Measurements from ENCODE around the gene CSF1. TPM values are rescaled to one million over a fixed set of nuclear protein-coding genes. Genes with fewer than 3 reads are reported as not detected.
A peak's percentile ranks its signal among the peaks of the same experiment; 100 is the strongest.
"Not testable (repeated sequence)": the region's sequence is repeated elsewhere in the genome, so short reads cannot be mapped to it uniquely, and the experiment has no call there.

Gene CSF1
- total RNA-seq, 2 donors from 2014 or later: 18.4 to 31.5 TPM

DNA sequence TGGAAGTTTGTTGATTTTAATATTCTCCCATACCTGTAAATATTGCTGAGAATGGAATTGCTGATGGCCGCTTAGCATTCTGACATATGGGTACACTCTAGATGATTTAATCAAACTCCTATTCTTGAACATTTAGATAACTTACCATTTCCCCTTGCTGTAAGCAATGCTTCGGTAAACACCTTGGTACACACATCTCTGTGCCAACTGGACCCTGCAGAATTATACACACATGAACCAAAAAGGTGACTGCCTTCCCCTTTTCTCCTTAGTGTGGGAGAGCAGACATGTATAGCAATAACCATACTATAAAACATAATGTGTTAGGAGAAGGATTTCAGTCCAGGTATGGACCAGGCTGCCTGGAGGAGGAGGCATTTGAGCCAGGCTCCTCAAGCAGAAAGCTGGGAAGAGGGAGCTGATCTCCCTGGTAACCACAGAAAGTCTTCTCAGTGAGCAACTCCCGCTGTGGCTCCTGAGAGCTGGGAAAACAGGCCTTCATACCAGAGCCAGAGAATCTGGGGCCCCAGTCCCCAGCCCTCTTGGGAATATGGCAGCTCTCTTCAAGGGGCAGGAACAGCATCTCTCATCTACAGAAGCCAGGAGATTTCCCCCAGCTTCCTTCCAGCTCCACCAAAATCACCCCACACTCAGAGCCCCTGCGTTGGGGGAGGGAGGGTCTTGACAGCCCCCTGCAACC lies 33.9 kb upstream of the CSF1 start:
- no peaks in the 10 kb centered on the region for H3K27me3 ChIP-seq (replicated peaks; ENCODE audit: insufficient read depth)
- no peak for DNase-seq (ENCODE audit: low spot score)
- H3K9me3 ChIP-seq: no peaks in the 10 kb centered on the region
- peaks cover 9% of the 10 kb centered on the region for H3K4me1 ChIP-seq (replicated peaks)
- intact Hi-C loops (cut with DNase I): loop anchor here (5.0 kb wide), 1 partner anchor 36 kb away; the partner anchor contains the start of gene CSF1
- no peak overlapping the region for H3K4me3 ChIP-seq
- TF ChIP-seq POLR2AphosphoS5 (IDR thresholded peaks at IDR 0.05): no peak
- TF ChIP-seq POLR2A (IDR thresholded peaks at IDR 0.05): no peak
- TF ChIP-seq, protein P1, sequence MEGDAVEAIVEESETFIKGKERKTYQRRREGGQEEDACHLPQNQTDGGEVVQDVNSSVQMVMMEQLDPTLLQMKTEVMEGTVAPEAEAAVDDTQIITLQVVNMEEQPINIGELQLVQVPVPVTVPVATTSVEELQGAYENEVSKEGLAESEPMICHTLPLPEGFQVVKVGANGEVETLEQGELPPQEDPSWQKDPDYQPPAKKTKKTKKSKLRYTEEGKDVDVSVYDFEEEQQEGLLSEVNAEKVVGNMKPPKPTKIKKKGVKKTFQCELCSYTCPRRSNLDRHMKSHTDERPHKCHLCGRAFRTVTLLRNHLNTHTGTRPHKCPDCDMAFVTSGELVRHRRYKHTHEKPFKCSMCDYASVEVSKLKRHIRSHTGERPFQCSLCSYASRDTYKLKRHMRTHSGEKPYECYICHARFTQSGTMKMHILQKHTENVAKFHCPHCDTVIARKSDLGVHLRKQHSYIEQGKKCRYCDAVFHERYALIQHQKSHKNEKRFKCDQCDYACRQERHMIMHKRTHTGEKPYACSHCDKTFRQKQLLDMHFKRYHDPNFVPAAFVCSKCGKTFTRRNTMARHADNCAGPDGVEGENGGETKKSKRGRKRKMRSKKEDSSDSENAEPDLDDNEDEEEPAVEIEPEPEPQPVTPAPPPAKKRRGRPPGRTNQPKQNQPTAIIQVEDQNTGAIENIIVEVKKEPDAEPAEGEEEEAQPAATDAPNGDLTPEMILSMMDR (IDR thresholded peaks at IDR 0.05): no peak
- WGBS: 57% methylated on average over 4 of the region's 4 CpGs
- no peaks in the 10 kb centered on the region for H3K36me3 ChIP-seq
- peak overlapping the region; percentile 59 to 71 for H3K27ac ChIP-seq

DNA sequence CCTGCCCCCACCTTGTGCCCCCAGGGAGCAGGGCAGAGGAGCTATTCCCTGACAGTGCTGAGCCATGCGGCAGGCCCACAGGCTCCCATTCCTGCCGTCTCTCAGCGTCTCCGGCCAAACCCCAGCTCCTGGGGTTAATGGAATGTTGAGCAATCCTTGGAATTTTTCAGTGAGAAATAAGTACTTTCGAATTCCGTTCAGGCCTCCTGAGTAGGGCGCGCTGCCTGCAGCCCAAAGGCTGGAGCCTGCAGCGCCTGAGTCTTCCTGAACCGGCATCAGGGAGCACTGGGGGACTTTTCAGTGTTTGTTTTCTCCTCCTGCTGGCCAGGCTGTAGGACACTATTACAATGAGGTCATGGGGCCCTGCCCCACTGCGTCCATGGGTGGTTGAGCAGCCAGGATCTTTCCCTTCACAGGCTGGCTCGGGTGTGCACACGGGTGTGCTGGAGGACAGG lies 33.3 kb upstream of the CSF1 start:
- H3K27me3 ChIP-seq (replicated peaks; ENCODE audit: insufficient read depth): no peaks in the 10 kb centered on the region
- no peaks in the 10 kb centered on the region for H3K36me3 ChIP-seq
- H3K4me1 ChIP-seq (replicated peaks): peaks cover 9% of the 10 kb centered on the region
- H3K4me3 ChIP-seq: no peak overlapping the region
- H3K27ac ChIP-seq: peak overlapping the region; percentile 59 to 71
- WGBS: 21% methylated on average over 13 of the region's 13 CpGs
- DNase-seq (ENCODE audit: low spot score): no peak
- TF ChIP-seq, protein P1 (IDR thresholded peaks at IDR 0.05): peak in 1 of 4 experiments; percentile 22
- no peak for TF ChIP-seq POLR2A (IDR thresholded peaks at IDR 0.05)
- no peaks in the 10 kb centered on the region for H3K9me3 ChIP-seq
- intact Hi-C loops (cut with DNase I): loop anchor here (5.0 kb wide), 1 partner anchor 35 kb away; the partner anchor contains the start of gene CSF1

DNA sequence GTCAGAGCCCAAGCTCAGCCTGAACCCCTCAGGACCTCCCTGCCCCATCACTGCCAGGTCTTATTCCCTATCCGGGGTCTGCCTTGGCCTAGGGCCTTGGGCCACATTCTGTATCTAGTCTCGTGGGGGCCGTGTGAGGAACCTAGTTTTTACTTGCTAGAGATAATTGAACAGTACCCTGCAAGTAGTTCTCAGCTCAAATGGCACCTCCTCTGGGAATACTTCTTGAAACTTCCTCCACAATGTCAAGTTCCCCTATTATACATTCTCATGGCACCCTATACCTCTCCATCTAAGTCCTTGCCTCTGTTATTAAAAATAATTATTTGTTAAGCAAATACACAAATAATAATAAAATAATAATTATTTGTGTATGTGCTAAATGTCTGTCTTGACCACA lies 32.9 kb upstream of the CSF1 start:
- Histone ChIP-seq H3K4me3 (no peak overlapping the region), H3K27me3 (replicated peaks; ENCODE audit: insufficient read depth) (no peaks in the 10 kb centered on the region), H3K27ac (peak overlapping the region; percentile 59 to 71), H3K4me1 (replicated peaks) (peaks cover 9% of the 10 kb centered on the region), H3K9me3 (no peaks in the 10 kb centered on the region), H3K36me3 (no peaks in the 10 kb centered on the region)
- TF ChIP-seq POLR2AphosphoS5 (IDR thresholded peaks at IDR 0.05) (no peak), POLR2A (IDR thresholded peaks at IDR 0.05) (no peak)
- TF ChIP-seq, protein P1 (IDR thresholded peaks at IDR 0.05): no peak
- 60% methylated on average over 3 of the region's 3 CpGs for WGBS
- intact Hi-C loops (cut with DNase I): loop anchor here (5.0 kb wide), 1 partner anchor 35 kb away; the partner anchor contains the start of gene CSF1
- DNase-seq (ENCODE audit: low spot score): no peak

DNA sequence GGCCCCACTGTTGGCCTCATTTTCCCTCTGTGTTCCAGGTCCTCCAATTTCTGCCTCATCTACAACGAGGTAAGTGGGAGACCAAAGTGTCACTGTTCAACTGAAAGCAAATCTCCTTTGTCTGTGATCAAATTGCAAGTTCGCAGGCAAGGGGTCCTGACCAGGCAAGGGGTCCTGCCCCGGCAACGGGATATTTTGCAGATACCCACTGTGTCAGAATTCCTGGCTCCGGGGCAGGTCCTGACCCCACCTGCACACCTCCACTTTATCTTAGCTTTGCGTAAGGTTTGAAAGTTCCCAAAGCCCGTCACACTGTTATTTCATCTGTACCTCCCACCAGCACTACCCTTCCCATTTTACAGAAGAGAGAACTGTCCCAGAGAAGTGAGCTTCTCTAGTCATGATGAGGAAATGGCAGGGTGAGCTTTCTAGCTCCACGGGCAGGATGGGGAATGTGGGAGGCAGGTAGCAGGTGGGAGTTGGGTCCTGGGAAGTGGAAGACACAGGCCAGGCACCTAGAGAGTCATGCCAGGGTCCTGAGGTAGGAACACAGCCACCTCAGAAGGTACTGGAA lies 32.0 kb upstream of the CSF1 start:
- intact Hi-C loops (cut with DNase I): loop anchor here (5.0 kb wide), 1 partner anchor 34 kb away; the partner anchor contains the start of gene CSF1
- Histone ChIP-seq H3K4me3 (no peak overlapping the region), H3K4me1 (replicated peaks) (peaks cover 11% of the 10 kb centered on the region), H3K27me3 (replicated peaks; ENCODE audit: insufficient read depth) (no peaks in the 10 kb centered on the region), H3K9me3 (no peaks in the 10 kb centered on the region), H3K36me3 (no peaks in the 10 kb centered on the region), H3K27ac (no peak overlapping the region)
- TF ChIP-seq, protein P1 (IDR thresholded peaks at IDR 0.05): no peak
- TF ChIP-seq POLR2A (IDR thresholded peaks at IDR 0.05): no peak
- no peak for TF ChIP-seq POLR2AphosphoS5 (IDR thresholded peaks at IDR 0.05)
- DNase-seq (ENCODE audit: low spot score): no peak
- WGBS: 79% methylated on average over 8 of the region's 8 CpGs

DNA sequence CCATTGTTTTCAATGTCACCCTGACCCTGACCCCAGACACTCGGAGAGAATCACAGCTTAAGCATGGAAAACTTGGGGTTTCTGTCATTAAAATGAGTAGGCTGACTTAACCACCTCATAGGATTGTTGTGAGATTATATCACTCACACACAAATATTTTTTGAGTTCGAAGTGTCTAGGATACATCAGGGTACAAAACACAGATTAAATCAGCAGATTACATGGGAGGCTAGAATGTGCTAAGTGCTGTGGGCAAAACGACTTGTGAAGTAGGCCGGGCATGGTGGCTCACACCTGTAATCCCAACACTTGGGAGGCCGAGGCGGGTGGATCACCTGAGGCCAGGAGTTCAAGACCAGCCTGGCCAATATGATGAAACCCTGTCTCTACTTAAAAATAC lies 31.3 kb upstream of the CSF1 start:
- not testable (repeated sequence) for H3K4me3 ChIP-seq; H3K27ac ChIP-seq; H3K9me3 ChIP-seq; H3K36me3 ChIP-seq; DNase-seq (ENCODE audit: low spot score); H3K27me3 ChIP-seq (replicated peaks; ENCODE audit: insufficient read depth)
- WGBS: 87% methylated on average over 6 of the region's 6 CpGs
- H3K4me1 ChIP-seq (replicated peaks): peaks cover 14% of the 10 kb centered on the region
- intact Hi-C loops (cut with DNase I): loop anchor here (5.0 kb wide), 1 partner anchor 33 kb away; the partner anchor contains the start of gene CSF1

Data from prostate gland (tissue), 2 donors.